HEK293 (cell line): Measurements from ENCODE around the gene TPRA1.

ENCODE experiments used
- CTCF ChIA-PET: fragments of 350-600 bp; formaldehyde crosslinking; extraction: SDS; loops from one replicate; lab custom pipeline; 2021; ENCODE audit warnings: antibody characterized with exemption; lab: Yijun Ruan, JAX
- POLR2A ChIA-PET: fragments of 300-600 bp; formaldehyde crosslinking; extraction: SDS; loops from one replicate; lab custom pipeline; 2020; ENCODE audit warnings: antibody characterized with exemption, inconsistent platforms; lab: Yijun Ruan, JAX
- H3K27ac ChIP-seq: fragments of 200-500 bp; sonication (Bioruptor generic); 2 replicates; pipeline ENCODE4 v1.5.1; 2014; ENCODE audit warnings: low read depth, low read length, control low read depth, inconsistent platforms; ENCODE audit errors: extremely low read depth
- H3K36me3 ChIP-seq, 2 experiments: fragments of 200-500 bp in 1 of 2; sonication (Bioruptor generic) in 1 of 2; 1 replicate in 1 of 2; 2 replicates in 1 of 2; pipeline ENCODE4 v1.5.1; 2014 to 2017; ENCODE audit warnings: inconsistent platforms in 2 of 2, low read length in 2 of 2; ENCODE audit not compliant: control insufficient read depth in 2 of 2, insufficient read depth in 1 of 2
- H3K4me1 ChIP-seq: fragments of 200-500 bp; sonication (Bioruptor generic); 2 replicates; pipeline ENCODE4 v1.5.1; 2014; ENCODE audit warnings: mild to moderate bottlenecking, low read length, inconsistent platforms; ENCODE audit not compliant: control insufficient read depth, insufficient read depth
- H3K4me3 ChIP-seq: 2 replicates; pipeline ENCODE4 v1.5.1; 2011; ENCODE audit warnings: low read depth, mild to moderate bottlenecking, control low read depth, low read length, moderate library complexity
- H3K9me3 ChIP-seq: fragments of 200-500 bp; sonication (Bioruptor generic); 2 replicates; pipeline ENCODE4 v1.5.1; 2014; ENCODE audit warnings: low read depth, low read length, inconsistent platforms; ENCODE audit not compliant: control insufficient read depth, insufficient read depth
- EGR2 ChIP-seq: fragments of 450-650 bp; formaldehyde crosslinking; IDR thresholded peaks from 2 replicates; pipeline ENCODE4 v1.5.1; 2016; ENCODE audit warnings: low read depth, missing biosample characterization, missing genetic modification characterization
- OVOL3 ChIP-seq: fragments of 450-650 bp; formaldehyde crosslinking; IDR thresholded peaks from 2 replicates; pipeline ENCODE4 v1.5.1; 2016; ENCODE audit warnings: missing biosample characterization, missing genetic modification characterization
- ZFHX2 ChIP-seq: fragments of 450-650 bp; formaldehyde crosslinking; conservative IDR thresholded peaks from 2 replicates; pipeline ENCODE4 v1.5.1; 2016; ENCODE audit warnings: missing biosample characterization, missing genetic modification characterization
- ZNF514 ChIP-seq: fragments of 450-650 bp; formaldehyde crosslinking; IDR thresholded peaks from 2 replicates; pipeline ENCODE4 v1.5.1; 2016; ENCODE audit warnings: missing biosample characterization, missing genetic modification characterization
- ZNF843 ChIP-seq: fragments of 450-650 bp; formaldehyde crosslinking; IDR thresholded peaks from 2 replicates; pipeline ENCODE4 v1.5.1; 2016; ENCODE audit warnings: missing biosample characterization, missing genetic modification characterization
- TF ChIP-seq, protein P1 (sequence below): fragments of 450-650 bp; formaldehyde crosslinking; IDR thresholded peaks from 2 replicates; pipeline ENCODE4 v1.5.1; 2017; ENCODE audit warnings: missing biosample characterization, missing genetic modification characterization
- TF ChIP-seq, protein P2 (sequence below): fragments of 450-650 bp; formaldehyde crosslinking; optimal IDR thresholded peaks from 2 replicates; pipeline ENCODE3; 2016; ENCODE audit warnings: missing biosample characterization, mild to moderate bottlenecking, missing genetic modification characterization
- TF ChIP-seq, protein P3 (sequence below): fragments of 450-650 bp; formaldehyde crosslinking; IDR thresholded peaks from 2 replicates; pipeline ENCODE4 v1.5.1; 2016; ENCODE audit warnings: missing biosample characterization, missing genetic modification characterization, borderline replicate concordance
- TF ChIP-seq, protein P4 (sequence below): fragments of 450-650 bp; formaldehyde crosslinking; IDR thresholded peaks from 2 replicates; pipeline ENCODE4 v1.5.1; 2016; ENCODE audit warnings: missing biosample characterization, missing genetic modification characterization, low read depth
- TF ChIP-seq, protein P5 (sequence below): fragments of 450-650 bp; formaldehyde crosslinking; IDR thresholded peaks from 2 replicates; pipeline ENCODE4 v1.5.1; 2016; ENCODE audit warnings: missing biosample characterization, missing genetic modification characterization, low read depth

TPRA1 gene

DNA sequence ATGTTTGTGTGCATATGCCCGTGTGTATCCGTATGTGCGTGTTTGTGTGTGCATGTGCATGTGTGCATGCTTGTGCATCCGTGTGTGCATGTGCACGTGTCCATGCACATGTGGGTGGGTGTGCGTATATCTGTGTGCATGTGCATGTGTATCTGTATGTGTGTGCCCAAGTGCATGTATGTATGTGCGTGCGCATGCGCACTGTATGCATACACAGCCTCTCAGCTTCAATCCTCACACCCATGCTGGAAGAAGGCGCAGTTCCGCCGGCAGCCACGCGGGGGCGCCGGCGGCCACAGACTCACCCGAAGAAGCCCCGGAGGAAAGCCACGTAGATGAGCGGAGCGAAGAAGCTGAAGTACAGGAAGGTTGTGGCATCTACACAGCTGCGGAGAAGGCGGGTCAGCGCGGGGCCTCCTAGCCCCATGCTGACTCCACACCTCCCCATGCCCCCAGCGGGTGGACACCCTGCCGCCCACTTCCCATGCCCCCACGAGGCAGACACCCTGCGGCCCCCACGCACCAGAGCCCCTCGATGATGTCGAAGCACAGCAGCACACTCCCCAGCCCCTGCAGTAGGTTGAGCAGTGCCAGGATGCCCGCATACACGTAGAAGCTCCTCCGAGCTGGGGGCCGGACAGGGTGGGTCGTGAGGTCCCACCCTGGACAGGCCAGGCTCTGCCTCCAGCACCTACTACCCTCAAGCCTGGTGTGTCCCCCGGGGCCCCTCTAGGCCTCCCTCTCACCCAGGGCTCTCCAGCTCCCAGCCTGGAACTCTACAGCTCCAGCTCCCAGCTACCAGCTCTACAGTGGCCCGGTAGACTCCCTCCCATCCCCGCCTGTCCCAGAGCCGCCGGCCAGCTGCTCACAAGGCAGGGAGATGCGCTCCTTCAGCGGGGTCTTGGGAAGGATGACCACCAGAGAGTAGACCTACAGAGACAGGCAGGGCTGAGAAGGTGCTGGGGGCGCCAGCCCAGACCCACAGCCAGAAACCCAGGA is 15.4 kb downstream of the TPRA1 start (continued):
- TF ChIP-seq, protein P1, sequence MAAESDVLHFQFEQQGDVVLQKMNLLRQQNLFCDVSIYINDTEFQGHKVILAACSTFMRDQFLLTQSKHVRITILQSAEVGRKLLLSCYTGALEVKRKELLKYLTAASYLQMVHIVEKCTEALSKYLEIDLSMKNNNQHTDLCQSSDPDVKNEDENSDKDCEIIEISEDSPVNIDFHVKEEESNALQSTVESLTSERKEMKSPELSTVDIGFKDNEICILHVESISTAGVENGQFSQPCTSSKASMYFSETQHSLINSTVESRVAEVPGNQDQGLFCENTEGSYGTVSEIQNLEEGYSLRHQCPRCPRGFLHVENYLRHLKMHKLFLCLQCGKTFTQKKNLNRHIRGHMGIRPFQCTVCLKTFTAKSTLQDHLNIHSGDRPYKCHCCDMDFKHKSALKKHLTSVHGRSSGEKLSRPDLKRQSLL: peak; percentile 15; the same call in 1 of the 2 replicates
- TF ChIP-seq, protein P2, sequence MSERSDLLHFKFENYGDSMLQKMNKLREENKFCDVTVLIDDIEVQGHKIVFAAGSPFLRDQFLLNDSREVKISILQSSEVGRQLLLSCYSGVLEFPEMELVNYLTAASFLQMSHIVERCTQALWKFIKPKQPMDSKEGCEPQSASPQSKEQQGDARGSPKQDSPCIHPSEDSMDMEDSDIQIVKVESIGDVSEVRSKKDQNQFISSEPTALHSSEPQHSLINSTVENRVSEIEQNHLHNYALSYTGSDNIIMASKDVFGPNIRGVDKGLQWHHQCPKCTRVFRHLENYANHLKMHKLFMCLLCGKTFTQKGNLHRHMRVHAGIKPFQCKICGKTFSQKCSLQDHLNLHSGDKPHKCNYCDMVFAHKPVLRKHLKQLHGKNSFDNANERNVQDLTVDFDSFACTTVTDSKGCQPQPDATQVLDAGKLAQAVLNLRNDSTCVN: peak; percentile 19

DNA sequence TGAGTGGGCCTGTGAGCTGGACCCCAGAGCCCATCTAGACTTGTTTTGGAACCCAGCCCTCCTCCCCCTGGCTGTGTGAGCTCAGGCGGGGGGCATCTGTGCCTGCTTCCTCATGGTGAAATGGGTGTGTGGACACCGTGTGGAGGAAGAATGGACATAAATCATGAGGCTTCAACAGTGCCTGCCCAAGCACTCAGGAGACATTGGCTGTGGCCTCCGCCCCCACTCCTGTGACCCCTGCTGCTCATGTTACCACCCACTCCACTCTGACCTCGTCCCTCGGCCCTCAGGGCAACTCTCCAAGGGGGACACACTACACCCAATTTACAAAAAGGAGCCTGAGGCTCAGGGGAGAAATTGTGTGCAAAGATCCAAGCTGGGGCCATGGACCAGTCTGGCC is 16.6 kb downstream of the TPRA1 start:
- no peak overlapping the region for H3K27ac ChIP-seq
- TF ChIP-seq EGR2 (tag by site-specific recombination): peak; percentile 77
- TF ChIP-seq ZFHX2 (tag by site-specific recombination): peak; percentile 77
- TF ChIP-seq ZNF843 (tag by site-specific recombination): no peak
- TF ChIP-seq, all 188 proteins: peak for 2
- CTCF ChIA-PET: interaction anchor here (0.6 to 2.2 kb wide), 7 partner anchors 12 to 560 kb away, joined by 3 to 11 read pairs (median 3); no protein-coding TSS in a partner anchor
- Histone ChIP-seq H3K36me3 (peaks cover 0 to 75% of the 10 kb centered on the region in 2 experiments; a peak in 1 of 3 replicates), H3K9me3 (no peaks in the 10 kb centered on the region), H3K4me1 (no peaks in the 10 kb centered on the region), H3K4me3 (no peak overlapping the region)
- POLR2A ChIA-PET: no interaction called here

DNA sequence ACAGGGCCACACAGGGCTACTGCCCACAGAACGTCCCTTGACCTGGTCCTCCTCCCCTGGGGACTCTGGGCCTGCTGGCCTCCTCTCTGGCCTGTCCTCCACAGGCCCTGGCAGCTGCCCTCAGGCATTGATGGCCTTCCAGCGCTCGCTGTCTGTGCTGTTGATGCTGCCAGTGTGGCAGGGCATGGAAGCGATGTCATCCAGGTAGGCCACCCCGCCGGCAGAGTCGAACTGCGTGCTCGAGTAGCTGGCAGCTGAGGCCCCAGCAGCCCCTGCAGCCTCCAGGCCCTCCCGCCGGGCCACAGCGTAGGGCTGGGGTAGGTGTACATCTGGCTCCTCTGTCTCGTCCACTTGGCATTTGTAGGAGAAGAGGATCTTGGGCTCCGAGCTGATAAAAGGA is 17.1 kb downstream of the TPRA1 start:
- H3K4me1 ChIP-seq: no peaks in the 10 kb centered on the region
- no peaks in the 10 kb centered on the region for H3K9me3 ChIP-seq
- TF ChIP-seq OVOL3 (tag by site-specific recombination) (no peak), ZNF514 (tag by site-specific recombination) (no peak)
- TF ChIP-seq, protein P3, sequence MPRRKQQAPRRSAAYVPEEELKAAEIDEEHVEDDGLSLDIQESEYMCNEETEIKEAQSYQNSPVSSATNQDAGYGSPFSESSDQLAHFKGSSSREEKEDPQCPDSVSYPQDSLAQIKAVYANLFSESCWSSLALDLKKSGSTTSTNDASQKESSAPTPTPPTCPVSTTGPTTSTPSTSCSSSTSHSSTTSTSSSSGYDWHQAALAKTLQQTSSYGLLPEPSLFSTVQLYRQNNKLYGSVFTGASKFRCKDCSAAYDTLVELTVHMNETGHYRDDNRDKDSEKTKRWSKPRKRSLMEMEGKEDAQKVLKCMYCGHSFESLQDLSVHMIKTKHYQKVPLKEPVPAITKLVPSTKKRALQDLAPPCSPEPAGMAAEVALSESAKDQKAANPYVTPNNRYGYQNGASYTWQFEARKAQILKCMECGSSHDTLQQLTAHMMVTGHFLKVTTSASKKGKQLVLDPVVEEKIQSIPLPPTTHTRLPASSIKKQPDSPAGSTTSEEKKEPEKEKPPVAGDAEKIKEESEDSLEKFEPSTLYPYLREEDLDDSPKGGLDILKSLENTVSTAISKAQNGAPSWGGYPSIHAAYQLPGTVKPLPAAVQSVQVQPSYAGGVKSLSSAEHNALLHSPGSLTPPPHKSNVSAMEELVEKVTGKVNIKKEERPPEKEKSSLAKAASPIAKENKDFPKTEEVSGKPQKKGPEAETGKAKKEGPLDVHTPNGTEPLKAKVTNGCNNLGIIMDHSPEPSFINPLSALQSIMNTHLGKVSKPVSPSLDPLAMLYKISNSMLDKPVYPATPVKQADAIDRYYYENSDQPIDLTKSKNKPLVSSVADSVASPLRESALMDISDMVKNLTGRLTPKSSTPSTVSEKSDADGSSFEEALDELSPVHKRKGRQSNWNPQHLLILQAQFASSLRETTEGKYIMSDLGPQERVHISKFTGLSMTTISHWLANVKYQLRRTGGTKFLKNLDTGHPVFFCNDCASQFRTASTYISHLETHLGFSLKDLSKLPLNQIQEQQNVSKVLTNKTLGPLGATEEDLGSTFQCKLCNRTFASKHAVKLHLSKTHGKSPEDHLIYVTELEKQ: no peak
- TF ChIP-seq, protein P4, sequence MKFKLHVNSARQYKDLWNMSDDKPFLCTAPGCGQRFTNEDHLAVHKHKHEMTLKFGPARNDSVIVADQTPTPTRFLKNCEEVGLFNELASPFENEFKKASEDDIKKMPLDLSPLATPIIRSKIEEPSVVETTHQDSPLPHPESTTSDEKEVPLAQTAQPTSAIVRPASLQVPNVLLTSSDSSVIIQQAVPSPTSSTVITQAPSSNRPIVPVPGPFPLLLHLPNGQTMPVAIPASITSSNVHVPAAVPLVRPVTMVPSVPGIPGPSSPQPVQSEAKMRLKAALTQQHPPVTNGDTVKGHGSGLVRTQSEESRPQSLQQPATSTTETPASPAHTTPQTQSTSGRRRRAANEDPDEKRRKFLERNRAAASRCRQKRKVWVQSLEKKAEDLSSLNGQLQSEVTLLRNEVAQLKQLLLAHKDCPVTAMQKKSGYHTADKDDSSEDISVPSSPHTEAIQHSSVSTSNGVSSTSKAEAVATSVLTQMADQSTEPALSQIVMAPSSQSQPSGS (tag by site-specific recombination): no peak
- TF ChIP-seq, protein P5, sequence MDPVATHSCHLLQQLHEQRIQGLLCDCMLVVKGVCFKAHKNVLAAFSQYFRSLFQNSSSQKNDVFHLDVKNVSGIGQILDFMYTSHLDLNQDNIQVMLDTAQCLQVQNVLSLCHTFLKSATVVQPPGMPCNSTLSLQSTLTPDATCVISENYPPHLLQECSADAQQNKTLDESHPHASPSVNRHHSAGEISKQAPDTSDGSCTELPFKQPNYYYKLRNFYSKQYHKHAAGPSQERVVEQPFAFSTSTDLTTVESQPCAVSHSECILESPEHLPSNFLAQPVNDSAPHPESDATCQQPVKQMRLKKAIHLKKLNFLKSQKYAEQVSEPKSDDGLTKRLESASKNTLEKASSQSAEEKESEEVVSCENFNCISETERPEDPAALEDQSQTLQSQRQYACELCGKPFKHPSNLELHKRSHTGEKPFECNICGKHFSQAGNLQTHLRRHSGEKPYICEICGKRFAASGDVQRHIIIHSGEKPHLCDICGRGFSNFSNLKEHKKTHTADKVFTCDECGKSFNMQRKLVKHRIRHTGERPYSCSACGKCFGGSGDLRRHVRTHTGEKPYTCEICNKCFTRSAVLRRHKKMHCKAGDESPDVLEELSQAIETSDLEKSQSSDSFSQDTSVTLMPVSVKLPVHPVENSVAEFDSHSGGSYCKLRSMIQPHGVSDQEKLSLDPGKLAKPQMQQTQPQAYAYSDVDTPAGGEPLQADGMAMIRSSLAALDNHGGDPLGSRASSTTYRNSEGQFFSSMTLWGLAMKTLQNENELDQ: no peak
- TF ChIP-seq, all 188 proteins: peak for 0
- CTCF ChIA-PET: interaction anchor here (0.6 to 1.2 kb wide), 3 partner anchors 61 to 560 kb away, joined by 3 read pairs; no protein-coding TSS in a partner anchor
- Histone ChIP-seq H3K27ac (no peak overlapping the region), H3K36me3 (peaks cover 0 to 71% of the 10 kb centered on the region in 2 experiments; a peak in 1 of 3 replicates), H3K4me3 (no peak overlapping the region)
- POLR2A ChIA-PET: no interaction called here
